GDM1 (cell line): ENCODE measurements around the gene WDR1.

ENCODE experiments used
- DNase-seq: peaks from one replicate; lab custom pipeline; 2025; lab: John Stamatoyannopoulos, UW

The WDR1 gene

GRCh38 chr4:10098780-10099160, 17.8 kb downstream of the WDR1 start:
- peak; percentile 20 for DNase-seq

GRCh38 chr4:10097906-10098779, 18.5 kb downstream of the WDR1 start:
- DNase-seq: no peak

- DNase-seq: no peak
These were observed 19.6 kb downstream of the WDR1 start for GRCh38 chr4:10096978-10097335.

- peak; percentile 86 for DNase-seq
These were observed 20.2 kb downstream of the WDR1 start for GRCh38 chr4:10096201-10096977.

GRCh38 chr4:10095296-10095991, 21.2 kb downstream of the WDR1 start:
- no peak for DNase-seq

- no peak for DNase-seq
These were observed 21.8 kb downstream of the WDR1 start for GRCh38 chr4:10094841-10095240.

- DNase-seq: peak; percentile 89
These were observed 22.6 kb downstream of the WDR1 start for GRCh38 chr4:10093801-10094552.

GRCh38 chr4:10093271-10093621, 23.4 kb downstream of the WDR1 start:
- DNase-seq: no peak

GRCh38 chr4:10092481-10093270, 23.9 kb downstream of the WDR1 start:
- no peak for DNase-seq

GRCh38 chr4:10091531-10092181, 24.9 kb downstream of the WDR1 start:
- DNase-seq: no peak

GRCh38 chr4:10090467-10091250, 25.9 kb downstream of the WDR1 start:
- DNase-seq: no peak

GRCh38 chr4:10089346-10089745, 27.3 kb downstream of the WDR1 start:
- no peak for DNase-seq

GRCh38 chr4:10088135-10089010, 28.2 kb downstream of the WDR1 start:
- no peak for DNase-seq

GRCh38 chr4:10087152-10087791, 29.3 kb downstream of the WDR1 start:
- DNase-seq: no peak

- no peak for DNase-seq
These were observed 30.0 kb downstream of the WDR1 start for GRCh38 chr4:10086506-10087120.

- DNase-seq: no peak
These were observed 30.6 kb downstream of the WDR1 start for GRCh38 chr4:10085828-10086505.

- no peak for DNase-seq
These were observed 31.2 kb downstream of the WDR1 start for GRCh38 chr4:10085386-10085785.
